GM21381 (cell line): ENCODE data around the gene LRRK2.
"Not testable (repeated sequence)": the region's sequence is repeated elsewhere in the genome, so short reads cannot be mapped to it uniquely, and the experiment has no call there.

Experiments used
- ATAC-seq: cut with Tn5 transposase; IDR thresholded peaks from one replicate; pipeline ENCODE4 v1.9.1; 2021; ENCODE audit warnings: mild to moderate bottlenecking, moderate library complexity; ENCODE audit not compliant: unreplicated experiment

Gene LRRK2

GRCh38 chr12:40244526-40245156 lies 19.8 kb downstream of the LRRK2 start:
- ATAC-seq: not testable (repeated sequence)

GRCh38 chr12:40248034-40248433 lies 23.2 kb downstream of the LRRK2 start:
- no peak for ATAC-seq

GRCh38 chr12:40248585-40249297 lies 23.9 kb downstream of the LRRK2 start:
- peak; percentile 52 for ATAC-seq

GRCh38 chr12:40250652-40251051 lies 25.9 kb downstream of the LRRK2 start:
- not testable (repeated sequence) for ATAC-seq

GRCh38 chr12:40253936-40254335 lies 29.1 kb downstream of the LRRK2 start:
- ATAC-seq: no peak

GRCh38 chr12:40254455-40255085 lies 29.8 kb downstream of the LRRK2 start:
- ATAC-seq: no peak

- no peak for ATAC-seq
Measured at GRCh38 chr12:40258371-40258770, 33.6 kb downstream of the LRRK2 start.

- ATAC-seq: peak; percentile 62
Measured at GRCh38 chr12:40261937-40262336, 37.1 kb downstream of the LRRK2 start.

GRCh38 chr12:40262657-40263056 lies 37.9 kb downstream of the LRRK2 start:
- peak; percentile 89 for ATAC-seq

- ATAC-seq: no peak
Measured at GRCh38 chr12:40263616-40264409, 39.0 kb downstream of the LRRK2 start.

GRCh38 chr12:40271981-40272664 lies 47.3 kb downstream of the LRRK2 start:
- no peak for ATAC-seq

- ATAC-seq: no peak
Measured at GRCh38 chr12:40281791-40282364, 57.1 kb downstream of the LRRK2 start.

GRCh38 chr12:40286583-40286982 lies 61.8 kb downstream of the LRRK2 start:
- ATAC-seq: no peak

GRCh38 chr12:40287369-40287975 lies 62.7 kb downstream of the LRRK2 start:
- no peak for ATAC-seq

GRCh38 chr12:40292788-40293429 lies 68.1 kb downstream of the LRRK2 start:
- no peak for ATAC-seq

GRCh38 chr12:40298341-40298740 lies 73.5 kb downstream of the LRRK2 start:
- no peak for ATAC-seq

GRCh38 chr12:40300490-40300889 lies 75.7 kb downstream of the LRRK2 start:
- no peak for ATAC-seq

- ATAC-seq: no peak
Measured at GRCh38 chr12:40309001-40309400, 84.2 kb downstream of the LRRK2 start.

GRCh38 chr12:40310211-40310610 lies 85.4 kb downstream of the LRRK2 start:
- no peak for ATAC-seq
